ENCODE measurements around the gene ZC3H14.

Gene ZC3H14

GRCh38 chr14:88535813-88536212 lies 27.0 kb upstream of the ZC3H14 start:
- Histone ChIP-seq H3K4me3 (ENCODE audit: low read length) (no peak overlapping the region), H3K36me3 (ENCODE audit: control insufficient read depth, insufficient read depth, low read length, severe bottlenecking) (peaks cover 18% of the 10 kb centered on the region)
- DNase-seq (ENCODE audit: low read depth): no peak

GRCh38 chr14:88541324-88541723 lies 21.5 kb upstream of the ZC3H14 start:
- H3K9me3 ChIP-seq (ENCODE audit: control insufficient read depth, low read length): no peaks in the 10 kb centered on the region
- peaks cover 29% of the 10 kb centered on the region for H3K36me3 ChIP-seq (ENCODE audit: control insufficient read depth, insufficient read depth, low read length, severe bottlenecking)
- DNase-seq (ENCODE audit: low read depth): no peak
- peaks cover 10% of the 10 kb centered on the region for H3K4me1 ChIP-seq (ENCODE audit: control insufficient read depth, insufficient read depth, low read length)
- no peak overlapping the region for H3K9ac ChIP-seq (ENCODE audit: low read length)
- H3K27me3 ChIP-seq (replicated peaks; ENCODE audit: control insufficient read depth, insufficient read depth, low read length): no peaks in the 10 kb centered on the region
- no peak overlapping the region for H3K4me3 ChIP-seq (ENCODE audit: low read length)

More at GRCh38 chr14:88535813-88536212, 27.0 kb upstream of the ZC3H14 start:
- H3K4me1 ChIP-seq (ENCODE audit: control insufficient read depth, insufficient read depth, low read length): peaks cover 7% of the 10 kb centered on the region
- H3K9me3 ChIP-seq (ENCODE audit: control insufficient read depth, low read length): no peaks in the 10 kb centered on the region
- no peaks in the 10 kb centered on the region for H3K27me3 ChIP-seq (replicated peaks; ENCODE audit: control insufficient read depth, insufficient read depth, low read length)
- no peak overlapping the region for H3K9ac ChIP-seq (ENCODE audit: low read length)

- Histone ChIP-seq H3K27me3 (replicated peaks; ENCODE audit: control insufficient read depth, insufficient read depth, low read length) (no peaks in the 10 kb centered on the region), H3K9me3 (ENCODE audit: control insufficient read depth, low read length) (no peaks in the 10 kb centered on the region), H3K9ac (ENCODE audit: low read length) (no peak overlapping the region), H3K4me1 (ENCODE audit: control insufficient read depth, insufficient read depth, low read length) (peaks cover 10% of the 10 kb centered on the region), H3K4me3 (ENCODE audit: low read length) (no peak overlapping the region), H3K36me3 (ENCODE audit: control insufficient read depth, insufficient read depth, low read length, severe bottlenecking) (peaks cover 32% of the 10 kb centered on the region)
- peak; percentile 34 for DNase-seq (ENCODE audit: low read depth)
Measured at GRCh38 chr14:88542857-88543795, 19.7 kb upstream of the ZC3H14 start.

- no peak for DNase-seq (ENCODE audit: low read depth)
- Histone ChIP-seq H3K4me3 (ENCODE audit: low read length) (no peak overlapping the region), H3K36me3 (ENCODE audit: control insufficient read depth, insufficient read depth, low read length, severe bottlenecking) (peaks cover 42% of the 10 kb centered on the region)
Measured at GRCh38 chr14:88545256-88545655, 17.6 kb upstream of the ZC3H14 start.

GRCh38 chr14:88546621-88547385 lies 16.0 kb upstream of the ZC3H14 start:
- Histone ChIP-seq H3K27me3 (replicated peaks; ENCODE audit: control insufficient read depth, insufficient read depth, low read length) (no peaks in the 10 kb centered on the region), H3K4me3 (ENCODE audit: low read length) (no peak overlapping the region), H3K9ac (ENCODE audit: low read length) (no peak overlapping the region), H3K36me3 (ENCODE audit: control insufficient read depth, insufficient read depth, low read length, severe bottlenecking) (peaks cover 33% of the 10 kb centered on the region), H3K4me1 (ENCODE audit: control insufficient read depth, insufficient read depth, low read length) (peaks cover 17% of the 10 kb centered on the region), H3K9me3 (ENCODE audit: control insufficient read depth, low read length) (no peaks in the 10 kb centered on the region)
- no peak for DNase-seq (ENCODE audit: low read depth)

More at GRCh38 chr14:88545256-88545655, 17.6 kb upstream of the ZC3H14 start:
- H3K27me3 ChIP-seq (replicated peaks; ENCODE audit: control insufficient read depth, insufficient read depth, low read length): no peaks in the 10 kb centered on the region
- no peaks in the 10 kb centered on the region for H3K9me3 ChIP-seq (ENCODE audit: control insufficient read depth, low read length)
- H3K4me1 ChIP-seq (ENCODE audit: control insufficient read depth, insufficient read depth, low read length): peaks cover 10% of the 10 kb centered on the region
- no peak overlapping the region for H3K9ac ChIP-seq (ENCODE audit: low read length)

- H3K4me1 ChIP-seq (ENCODE audit: control insufficient read depth, insufficient read depth, low read length): peaks cover 20% of the 10 kb centered on the region
- peaks cover 33% of the 10 kb centered on the region for H3K36me3 ChIP-seq (ENCODE audit: control insufficient read depth, insufficient read depth, low read length, severe bottlenecking)
Measured at GRCh38 chr14:88547386-88547780, 15.5 kb upstream of the ZC3H14 start.

GRCh38 chr14:88550078-88550477 lies 12.8 kb upstream of the ZC3H14 start:
- Histone ChIP-seq H3K9me3 (ENCODE audit: control insufficient read depth, low read length) (no peaks in the 10 kb centered on the region), H3K27me3 (replicated peaks; ENCODE audit: control insufficient read depth, insufficient read depth, low read length) (no peaks in the 10 kb centered on the region), H3K9ac (ENCODE audit: low read length) (no peak overlapping the region), H3K4me1 (ENCODE audit: control insufficient read depth, insufficient read depth, low read length) (peaks cover 25% of the 10 kb centered on the region), H3K36me3 (ENCODE audit: control insufficient read depth, insufficient read depth, low read length, severe bottlenecking) (peaks cover 26% of the 10 kb centered on the region), H3K4me3 (ENCODE audit: low read length) (no peak overlapping the region)
- DNase-seq (ENCODE audit: low read depth): no peak

More at GRCh38 chr14:88547386-88547780, 15.5 kb upstream of the ZC3H14 start:
- H3K4me3 ChIP-seq (ENCODE audit: low read length): no peak overlapping the region
- DNase-seq (ENCODE audit: low read depth): no peak
- no peak overlapping the region for H3K9ac ChIP-seq (ENCODE audit: low read length)
- H3K27me3 ChIP-seq (replicated peaks; ENCODE audit: control insufficient read depth, insufficient read depth, low read length): no peaks in the 10 kb centered on the region
- no peaks in the 10 kb centered on the region for H3K9me3 ChIP-seq (ENCODE audit: control insufficient read depth, low read length)

GRCh38 chr14:88551094-88551870 lies 11.6 kb upstream of the ZC3H14 start:
- peak; percentile 93 for DNase-seq (ENCODE audit: low read depth)

GRCh38 chr14:88551980-88552431 lies 10.8 kb upstream of the ZC3H14 start:
- H3K4me3 ChIP-seq (ENCODE audit: low read length): peak overlapping the region; percentile 86
- no peaks in the 10 kb centered on the region for H3K27me3 ChIP-seq (replicated peaks; ENCODE audit: control insufficient read depth, insufficient read depth, low read length)

More at GRCh38 chr14:88551094-88551870, 11.6 kb upstream of the ZC3H14 start:
- Histone ChIP-seq H3K36me3 (ENCODE audit: control insufficient read depth, insufficient read depth, low read length, severe bottlenecking) (peaks cover 23% of the 10 kb centered on the region), H3K27me3 (replicated peaks; ENCODE audit: control insufficient read depth, insufficient read depth, low read length) (no peaks in the 10 kb centered on the region), H3K4me3 (ENCODE audit: low read length) (peak overlapping the region; percentile 86), H3K9me3 (ENCODE audit: control insufficient read depth, low read length) (no peaks in the 10 kb centered on the region), H3K4me1 (ENCODE audit: control insufficient read depth, insufficient read depth, low read length) (peaks cover 25% of the 10 kb centered on the region), H3K9ac (ENCODE audit: low read length) (peak overlapping the region; percentile 90)

GRCh38 chr14:88552876-88553275 lies 10.0 kb upstream of the ZC3H14 start:
- DNase-seq (ENCODE audit: low read depth): no peak
- H3K9me3 ChIP-seq (ENCODE audit: control insufficient read depth, low read length): no peaks in the 10 kb centered on the region
- peak overlapping the region; percentile 90 for H3K9ac ChIP-seq (ENCODE audit: low read length)
- H3K36me3 ChIP-seq (ENCODE audit: control insufficient read depth, insufficient read depth, low read length, severe bottlenecking): peaks cover 15% of the 10 kb centered on the region
- H3K4me1 ChIP-seq (ENCODE audit: control insufficient read depth, insufficient read depth, low read length): peaks cover 28% of the 10 kb centered on the region
- H3K27me3 ChIP-seq (replicated peaks; ENCODE audit: control insufficient read depth, insufficient read depth, low read length): no peaks in the 10 kb centered on the region
- H3K4me3 ChIP-seq (ENCODE audit: low read length): peak overlapping the region; percentile 86

More at GRCh38 chr14:88551980-88552431, 10.8 kb upstream of the ZC3H14 start:
- peak; percentile 58 for DNase-seq (ENCODE audit: low read depth)
- H3K4me1 ChIP-seq (ENCODE audit: control insufficient read depth, insufficient read depth, low read length): peaks cover 28% of the 10 kb centered on the region
- peak overlapping the region; percentile 90 for H3K9ac ChIP-seq (ENCODE audit: low read length)
- no peaks in the 10 kb centered on the region for H3K9me3 ChIP-seq (ENCODE audit: control insufficient read depth, low read length)
- peaks cover 23% of the 10 kb centered on the region for H3K36me3 ChIP-seq (ENCODE audit: control insufficient read depth, insufficient read depth, low read length, severe bottlenecking)

Measured in adipocyte (in vitro differentiated cells).